Stimulated activated CD4-positive, alpha-beta T cell treated with anti-CD3 and anti-CD28 coated beads, Interleukin-1b, Interleukin-23, amount 100 ng/mL, for 1 hour (primary cell): ENCODE results near the gene SARDH.

Experiments
- DNase-seq, 2 donors: peaks; one replicate each; pipeline ENCODE4 v3.0.0-alpha.2; 2020; ENCODE audit warnings: low read depth in 2 of 2

The SARDH gene, protein sequence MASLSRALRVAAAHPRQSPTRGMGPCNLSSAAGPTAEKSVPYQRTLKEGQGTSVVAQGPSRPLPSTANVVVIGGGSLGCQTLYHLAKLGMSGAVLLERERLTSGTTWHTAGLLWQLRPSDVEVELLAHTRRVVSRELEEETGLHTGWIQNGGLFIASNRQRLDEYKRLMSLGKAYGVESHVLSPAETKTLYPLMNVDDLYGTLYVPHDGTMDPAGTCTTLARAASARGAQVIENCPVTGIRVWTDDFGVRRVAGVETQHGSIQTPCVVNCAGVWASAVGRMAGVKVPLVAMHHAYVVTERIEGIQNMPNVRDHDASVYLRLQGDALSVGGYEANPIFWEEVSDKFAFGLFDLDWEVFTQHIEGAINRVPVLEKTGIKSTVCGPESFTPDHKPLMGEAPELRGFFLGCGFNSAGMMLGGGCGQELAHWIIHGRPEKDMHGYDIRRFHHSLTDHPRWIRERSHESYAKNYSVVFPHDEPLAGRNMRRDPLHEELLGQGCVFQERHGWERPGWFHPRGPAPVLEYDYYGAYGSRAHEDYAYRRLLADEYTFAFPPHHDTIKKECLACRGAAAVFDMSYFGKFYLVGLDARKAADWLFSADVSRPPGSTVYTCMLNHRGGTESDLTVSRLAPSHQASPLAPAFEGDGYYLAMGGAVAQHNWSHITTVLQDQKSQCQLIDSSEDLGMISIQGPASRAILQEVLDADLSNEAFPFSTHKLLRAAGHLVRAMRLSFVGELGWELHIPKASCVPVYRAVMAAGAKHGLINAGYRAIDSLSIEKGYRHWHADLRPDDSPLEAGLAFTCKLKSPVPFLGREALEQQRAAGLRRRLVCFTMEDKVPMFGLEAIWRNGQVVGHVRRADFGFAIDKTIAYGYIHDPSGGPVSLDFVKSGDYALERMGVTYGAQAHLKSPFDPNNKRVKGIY

GRCh38 chr9:133737774-133738639 is at the start of gene SARDH:
Gene SARDH, minus strand, starts transcription at chr9:133738352. Its CDS starts 4,179 bp downstream, at chr9:133734173.
- DNase-seq = no peak

DNA sequence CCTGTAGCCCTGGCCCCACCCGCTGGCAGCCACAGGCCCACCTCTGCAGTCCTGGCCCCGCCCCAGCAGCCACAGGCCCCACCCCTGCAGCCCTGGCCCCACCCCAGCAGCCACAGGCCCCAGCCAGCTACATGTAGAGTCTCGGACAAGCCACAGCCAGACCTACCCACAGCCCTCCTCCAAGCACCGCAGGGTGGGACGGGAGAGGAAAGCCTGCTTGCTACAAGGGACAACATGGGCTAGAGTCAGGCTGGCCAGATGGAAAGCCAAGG is 49.5 kb upstream of the SARDH start:
- DNase-seq = no peak

- no peak for DNase-seq
These were observed 49.0 kb upstream of the SARDH start for GRCh38 chr9:133786907-133787753.

GRCh38 chr9:133786371-133786753 is 48.2 kb upstream of the SARDH start:
- no peak for DNase-seq

DNA sequence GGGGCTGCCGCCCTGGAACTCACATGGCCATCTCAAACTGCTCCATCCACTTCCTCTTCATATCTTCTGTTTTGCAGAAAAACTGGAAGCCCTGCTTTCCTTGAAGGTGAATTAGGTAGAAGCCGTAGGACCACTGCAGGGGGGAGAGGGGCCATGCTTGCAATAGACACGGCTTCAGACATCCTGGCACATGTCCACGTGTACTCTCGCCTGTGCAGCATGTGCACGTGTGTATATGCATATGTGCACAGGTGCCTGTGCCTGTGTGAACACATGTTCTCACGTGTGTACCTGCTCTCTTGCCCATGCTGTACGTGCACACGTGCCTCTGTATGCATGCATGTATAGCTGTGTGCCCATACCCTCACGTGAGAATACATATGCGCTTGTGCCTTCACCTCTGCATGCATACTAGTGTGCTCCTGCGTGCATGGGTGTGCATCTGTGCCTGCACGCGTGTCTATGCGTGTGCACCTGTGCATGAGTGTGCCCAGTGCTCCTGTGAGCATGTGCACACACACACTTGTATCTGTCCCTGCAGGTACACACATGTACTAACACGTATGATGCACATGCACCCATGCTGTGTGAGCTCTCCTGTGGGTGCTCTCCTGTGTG is 47.7 kb upstream of the SARDH start:
- no peak for DNase-seq

- DNase-seq = no peak
These were observed 46.8 kb upstream of the SARDH start for GRCh38 chr9:133784731-133785561.

DNA sequence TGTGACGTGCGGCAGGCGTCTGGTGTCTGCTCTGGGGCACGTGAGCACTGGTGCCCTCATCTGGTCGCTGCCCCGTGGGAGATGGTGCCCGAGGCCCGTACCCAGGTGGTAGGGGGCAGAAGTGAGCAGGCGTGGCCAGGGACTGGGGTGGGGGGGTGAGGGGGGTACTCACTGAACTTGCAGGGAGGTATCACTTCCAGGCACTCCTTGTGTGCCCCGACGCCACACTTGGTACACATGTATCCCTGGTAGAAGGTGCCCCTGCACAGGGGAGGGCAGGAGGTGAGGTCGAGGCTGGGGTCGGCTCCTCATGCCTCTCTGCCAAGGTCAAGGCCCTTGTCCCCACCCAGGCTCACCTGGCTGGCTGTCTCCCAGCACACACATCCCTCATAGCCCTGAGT is 45.2 kb upstream of the SARDH start:
- no peak for DNase-seq

DNA sequence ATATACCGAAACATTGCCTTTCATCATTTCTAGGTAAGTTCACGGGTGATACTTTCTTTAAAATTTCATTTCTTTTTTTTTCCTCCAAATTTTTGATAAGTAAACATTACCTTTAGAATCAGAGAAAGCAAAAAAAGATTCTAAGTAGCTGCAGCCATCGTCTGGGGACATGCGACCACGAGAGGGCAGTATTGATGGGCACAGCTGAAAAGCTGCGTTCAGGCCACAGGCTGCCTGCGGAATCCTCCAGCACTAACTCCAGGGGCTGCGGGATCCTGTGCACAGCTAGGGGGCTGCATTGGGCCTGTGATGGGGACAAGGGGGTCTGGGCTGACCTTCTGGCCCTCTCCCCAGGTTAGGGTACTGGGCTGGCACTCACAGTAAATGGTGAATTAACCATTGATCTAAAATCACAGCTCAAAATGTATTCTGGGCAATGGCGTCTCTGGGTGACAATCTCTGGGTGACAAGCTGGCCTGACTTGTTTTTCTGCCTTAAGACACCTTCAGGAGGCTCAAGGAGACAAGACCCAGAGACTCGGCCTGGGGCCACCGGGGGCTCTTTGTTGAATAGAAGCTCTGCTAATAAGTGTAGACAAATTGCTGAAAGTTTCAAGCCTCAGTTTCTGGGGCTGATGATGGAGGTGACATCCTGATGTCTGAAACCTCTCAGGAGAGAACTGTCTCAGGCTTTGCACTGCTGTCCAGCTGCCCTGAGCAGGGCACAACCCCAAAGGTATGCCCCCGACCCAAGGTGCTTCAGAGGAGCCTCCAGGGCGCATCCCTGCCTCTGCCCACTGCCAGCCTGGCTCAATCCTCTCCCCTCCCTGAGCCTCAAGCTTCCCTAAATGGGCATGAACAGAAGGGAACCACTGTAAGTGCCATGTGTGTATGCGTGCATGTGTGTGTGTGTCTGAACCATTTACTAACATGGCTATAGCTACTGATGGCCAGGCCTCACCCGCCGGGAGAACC is 44.3 kb upstream of the SARDH start:
- DNase-seq = peak in 1 of 2 donors; percentile 40

GRCh38 chr9:133781828-133782135 is 43.6 kb upstream of the SARDH start:
- no peak for DNase-seq

GRCh38 chr9:133780962-133781827 is 43.0 kb upstream of the SARDH start:
- no peak for DNase-seq

DNA sequence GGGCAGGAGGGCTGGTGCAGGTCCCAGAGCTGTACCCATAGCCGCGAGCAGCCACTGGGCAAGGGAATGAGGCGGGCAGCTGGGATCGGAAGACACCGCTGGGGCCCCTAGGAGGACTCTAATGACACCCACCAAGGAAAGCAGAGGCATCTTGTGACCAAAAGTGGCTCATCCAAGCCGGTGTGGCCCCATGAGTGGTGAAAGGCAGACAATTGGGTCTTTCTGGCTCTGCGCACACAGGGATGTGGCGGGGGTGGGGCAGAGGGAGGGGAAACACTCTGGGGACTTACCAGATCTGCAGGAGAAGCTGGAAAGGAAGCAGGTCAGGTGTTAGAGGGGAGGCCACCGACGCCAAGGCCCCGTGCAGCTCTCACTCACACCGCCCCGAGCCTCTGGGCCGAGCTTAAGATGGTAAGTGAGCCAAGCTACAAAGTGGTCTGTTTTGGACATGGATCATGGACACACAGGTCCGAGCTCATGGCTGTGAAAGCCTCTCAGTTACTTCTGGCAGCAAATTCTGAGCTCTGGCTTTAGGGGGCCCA is 42.3 kb upstream of the SARDH start:
- no peak for DNase-seq

DNA sequence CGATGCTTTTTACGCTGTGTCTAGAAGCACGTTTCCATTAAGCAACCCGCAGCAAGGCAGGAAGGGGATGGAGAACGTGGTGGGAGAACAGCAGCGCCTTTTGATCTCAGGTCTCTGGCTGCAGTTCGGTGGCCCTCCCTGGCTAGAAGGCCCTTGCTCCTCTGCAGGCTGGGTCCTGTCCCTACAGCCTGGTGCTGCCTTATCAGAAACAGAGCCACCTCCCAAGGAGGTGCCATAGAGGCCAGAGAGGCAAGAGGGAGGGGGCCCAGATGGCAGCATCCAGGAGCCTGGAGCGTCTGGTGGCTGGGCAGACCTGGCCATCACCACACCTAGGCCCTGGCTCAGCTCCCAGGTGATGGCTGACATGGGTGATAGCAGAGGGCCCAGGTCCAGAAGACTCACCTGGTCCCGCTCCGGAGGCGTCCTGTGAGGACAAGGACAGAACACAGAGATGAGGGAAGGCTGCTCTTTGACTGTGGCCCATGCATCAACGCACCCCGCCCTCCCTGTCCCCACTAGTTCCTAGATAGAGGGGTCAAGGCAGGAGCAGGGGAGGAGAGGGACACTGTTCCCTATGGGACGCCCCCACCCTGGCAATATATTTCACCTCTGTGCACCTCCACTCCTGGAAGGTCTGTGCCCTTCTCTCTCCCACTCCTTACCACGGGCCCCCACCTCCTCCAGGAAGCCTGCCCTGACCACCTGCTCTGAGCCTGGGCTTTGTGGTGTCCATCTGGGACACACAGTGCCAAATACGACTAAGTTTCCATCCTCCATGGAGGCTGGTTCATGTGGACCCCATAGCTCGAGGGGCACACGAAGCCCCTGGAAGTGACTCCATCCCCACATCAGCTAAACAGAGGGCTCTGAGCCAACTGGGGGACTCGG is 41.6 kb upstream of the SARDH start:
- DNase-seq = no peak

DNA sequence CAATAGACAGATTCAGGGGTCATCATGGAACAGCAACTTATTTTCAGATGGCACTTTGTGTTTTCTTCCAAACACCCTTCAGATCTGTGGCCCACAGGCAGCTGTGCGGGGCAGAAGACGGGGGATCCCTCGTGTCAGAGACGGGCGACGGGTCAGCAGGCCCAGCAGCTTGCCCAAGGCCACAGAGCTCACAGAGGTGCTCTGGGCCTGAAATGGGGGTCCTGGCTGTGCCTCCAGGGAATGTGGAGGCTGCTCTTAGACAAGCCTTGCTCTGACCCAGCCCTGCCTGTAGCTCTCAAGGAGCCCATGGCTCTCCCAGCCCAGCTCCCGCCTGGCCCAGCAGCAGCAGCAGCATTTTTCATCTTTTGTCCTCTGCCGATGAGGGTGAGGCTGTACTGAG is 40.9 kb upstream of the SARDH start:
- DNase-seq = no peak

DNA sequence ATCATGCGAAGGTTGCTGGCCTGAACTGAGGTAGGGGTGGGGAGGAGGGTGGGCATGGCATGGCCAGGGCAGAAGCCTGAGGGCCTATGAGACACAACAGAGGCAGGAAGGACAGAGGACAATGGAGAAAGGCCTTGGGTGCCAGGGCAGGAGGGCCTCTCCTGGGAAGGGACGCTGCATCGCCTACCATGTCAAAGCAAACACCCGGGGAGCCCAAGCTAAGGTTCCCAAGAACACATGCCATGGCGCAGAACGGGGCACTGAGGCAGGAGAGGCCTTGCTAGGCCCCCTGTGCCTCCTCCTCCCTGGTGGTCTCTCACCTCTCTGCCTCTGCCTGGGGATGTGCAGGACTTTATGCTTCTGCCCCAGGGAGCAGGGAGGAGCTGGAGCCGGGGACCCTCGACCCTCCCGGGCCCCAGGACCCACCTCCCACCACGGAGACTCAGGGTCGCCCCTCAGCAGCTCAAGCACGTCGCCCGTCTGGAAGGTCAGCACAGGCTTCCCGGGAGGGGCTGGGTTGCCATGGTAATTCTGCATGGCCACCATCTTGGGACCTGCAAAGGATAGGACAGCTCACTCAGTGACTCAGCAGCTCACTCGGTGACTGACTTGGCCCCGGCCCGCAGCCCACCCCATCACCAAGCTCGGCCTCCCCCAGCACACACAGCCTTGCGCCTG is 40.3 kb upstream of the SARDH start:
- no peak for DNase-seq

GRCh38 chr9:133777871-133778270 is 39.7 kb upstream of the SARDH start:
- DNase-seq = no peak
